ENCODE results near the gene SOX15. TPM values are rescaled to one million over a fixed set of nuclear protein-coding genes. Genes with fewer than 3 reads are reported as not detected.
A peak's percentile ranks its signal among the peaks of the same experiment; 100 is the strongest.

Gene SOX15
- total and polyA plus RNA-seq, 4 donors = 0.68 to 1.1 (median 0.86) TPM; not detected in 1

DNA sequence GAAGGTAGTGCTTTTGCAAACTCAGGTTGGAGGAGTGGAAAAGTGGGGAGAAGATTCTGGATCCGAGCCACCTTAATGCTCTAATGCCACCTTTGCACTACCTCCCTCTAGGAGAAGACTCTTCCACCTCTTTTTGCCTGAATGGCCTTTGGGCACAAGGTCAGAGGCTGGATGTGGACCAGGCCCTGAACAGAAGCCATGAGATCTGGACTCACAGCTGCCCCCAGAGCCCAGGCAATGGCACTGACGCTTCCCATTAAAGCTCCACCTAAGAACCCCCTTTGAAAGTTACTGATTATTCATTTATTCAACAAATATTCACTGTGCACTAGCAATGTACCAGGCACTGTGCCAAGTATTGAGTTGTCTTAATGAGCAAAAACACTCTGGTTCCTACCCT is 43.2 kb upstream of the SOX15 start:
- Histone ChIP-seq H3K9ac (ENCODE audit: insufficient read depth in 1 of 2, low read length in 2 of 2) (no peak overlapping the region), H3K36me3 (ENCODE audit: control insufficient read depth in 4 of 4, insufficient read depth in 4 of 4, low read length in 4 of 4) (no peaks in the 10 kb centered on the region), H3K4me1 (ENCODE audit: control insufficient read depth in 5 of 5, insufficient read depth in 5 of 5, low read length in 5 of 5) (peaks cover 0 to 9% (median 0%) of the 10 kb centered on the region in 5 donors), H3K9me3 (ENCODE audit: control insufficient read depth in 4 of 4, insufficient read depth in 3 of 4, low read length in 3 of 4) (no peaks in the 10 kb centered on the region), H3K4me3 (no peak overlapping the region), H3K27me3 (ENCODE audit: control insufficient read depth in 3 of 3, insufficient read depth in 3 of 3, low read length in 2 of 3) (no peaks in the 10 kb centered on the region), H3K27ac (ENCODE audit: low read depth in 1 of 2, low read length in 1 of 2) (no peak overlapping the region)
- DNase-seq = no peak
- ATAC-seq (ENCODE audit: insufficient read depth, low FRiP score) = no peak
- TF ChIP-seq, protein P1, sequence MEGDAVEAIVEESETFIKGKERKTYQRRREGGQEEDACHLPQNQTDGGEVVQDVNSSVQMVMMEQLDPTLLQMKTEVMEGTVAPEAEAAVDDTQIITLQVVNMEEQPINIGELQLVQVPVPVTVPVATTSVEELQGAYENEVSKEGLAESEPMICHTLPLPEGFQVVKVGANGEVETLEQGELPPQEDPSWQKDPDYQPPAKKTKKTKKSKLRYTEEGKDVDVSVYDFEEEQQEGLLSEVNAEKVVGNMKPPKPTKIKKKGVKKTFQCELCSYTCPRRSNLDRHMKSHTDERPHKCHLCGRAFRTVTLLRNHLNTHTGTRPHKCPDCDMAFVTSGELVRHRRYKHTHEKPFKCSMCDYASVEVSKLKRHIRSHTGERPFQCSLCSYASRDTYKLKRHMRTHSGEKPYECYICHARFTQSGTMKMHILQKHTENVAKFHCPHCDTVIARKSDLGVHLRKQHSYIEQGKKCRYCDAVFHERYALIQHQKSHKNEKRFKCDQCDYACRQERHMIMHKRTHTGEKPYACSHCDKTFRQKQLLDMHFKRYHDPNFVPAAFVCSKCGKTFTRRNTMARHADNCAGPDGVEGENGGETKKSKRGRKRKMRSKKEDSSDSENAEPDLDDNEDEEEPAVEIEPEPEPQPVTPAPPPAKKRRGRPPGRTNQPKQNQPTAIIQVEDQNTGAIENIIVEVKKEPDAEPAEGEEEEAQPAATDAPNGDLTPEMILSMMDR (IDR thresholded peaks at IDR 0.05; ENCODE audit: control extremely low read depth, extremely low read depth) = no peak
- WGBS, 2 donors = 85 to 91% methylated on average over 2 of the region's 2 CpGs

DNA sequence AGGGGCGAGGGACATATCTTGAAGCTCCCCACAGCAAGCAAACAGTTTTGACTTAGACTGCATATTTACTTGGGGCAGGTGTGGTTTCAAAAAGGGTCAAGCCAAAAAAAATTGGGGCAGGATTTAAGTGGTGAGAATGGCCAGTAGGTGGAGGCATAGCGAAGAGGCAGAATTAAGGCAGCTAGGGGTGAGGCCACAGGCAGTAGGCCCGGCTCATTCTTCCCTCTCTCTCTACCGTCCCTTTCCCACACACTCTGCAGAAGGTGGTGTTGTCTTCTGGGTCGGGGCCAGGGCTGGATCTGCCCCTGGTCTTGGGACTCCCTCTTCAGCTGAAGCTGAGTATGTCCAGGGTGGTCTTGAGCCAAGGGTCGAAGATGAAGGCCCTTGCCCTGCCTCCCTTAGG is 42.6 kb upstream of the SOX15 start:
- peak in 2 of 3 donors; percentile 23 to 40 for DNase-seq
- ATAC-seq (ENCODE audit: insufficient read depth, low FRiP score) = no peak

DNA sequence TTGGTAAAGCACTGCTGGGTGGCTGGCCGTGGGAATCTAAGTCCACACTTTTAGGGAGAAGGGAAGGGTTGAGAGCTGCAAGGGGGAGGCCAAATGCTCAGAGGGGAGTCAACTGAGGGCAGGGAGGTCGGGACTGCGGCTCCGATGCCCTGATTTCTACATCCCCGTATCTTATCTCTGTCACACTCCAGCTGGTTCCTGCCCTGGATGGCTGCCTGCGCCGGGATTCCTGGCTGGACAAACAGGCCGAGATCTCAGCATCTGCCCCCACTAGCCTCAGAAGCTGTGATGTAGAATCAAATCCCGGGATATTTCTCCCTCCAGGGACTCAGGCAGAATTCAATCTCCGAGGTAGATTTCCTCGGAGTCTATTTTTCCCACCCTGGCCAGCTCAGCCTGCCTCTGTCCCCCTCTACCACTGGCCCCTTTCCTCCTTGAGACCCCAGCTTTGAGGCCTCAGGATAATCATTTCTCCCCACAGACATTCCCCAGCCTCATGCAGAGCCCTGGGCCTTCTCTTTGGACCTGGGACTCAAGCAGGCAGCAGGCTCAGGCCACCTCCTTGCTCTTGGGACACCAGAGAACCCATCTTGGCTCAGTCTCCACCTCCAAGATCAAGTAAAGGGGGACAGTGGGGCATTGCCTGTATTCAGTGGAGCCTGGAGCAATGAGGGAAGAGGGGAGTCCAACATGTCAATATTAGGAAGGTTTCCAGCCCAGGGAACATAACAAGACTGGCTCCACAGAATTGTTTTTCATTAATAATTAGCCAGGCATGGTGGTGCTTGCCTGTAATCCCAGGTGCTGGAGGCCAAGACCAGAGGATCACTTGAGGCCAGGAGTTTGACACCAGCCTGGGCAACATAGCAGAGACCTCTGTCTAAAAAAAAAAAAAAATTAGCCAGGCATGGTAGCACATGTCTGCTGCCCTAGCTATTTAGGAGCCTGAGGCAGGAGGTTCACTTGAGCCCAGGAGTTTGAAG is 41.8 kb upstream of the SOX15 start:
- TF ChIP-seq, protein P1 (IDR thresholded peaks at IDR 0.05; ENCODE audit: control extremely low read depth, extremely low read depth) = no peak
- Histone ChIP-seq H3K27ac (ENCODE audit: low read depth in 1 of 2, low read length in 1 of 2) (no peak overlapping the region), H3K9ac (ENCODE audit: insufficient read depth in 1 of 2, low read length in 2 of 2) (no peak overlapping the region), H3K4me3 (no peak overlapping the region), H3K27me3 (ENCODE audit: control insufficient read depth in 3 of 3, insufficient read depth in 3 of 3, low read length in 2 of 3) (no peaks in the 10 kb centered on the region), H3K4me1 (ENCODE audit: control insufficient read depth in 5 of 5, insufficient read depth in 5 of 5, low read length in 5 of 5) (peaks cover 0 to 17% (median 0%) of the 10 kb centered on the region in 5 donors), H3K9me3 (ENCODE audit: control insufficient read depth in 4 of 4, insufficient read depth in 3 of 4, low read length in 3 of 4) (no peaks in the 10 kb centered on the region), H3K36me3 (ENCODE audit: control insufficient read depth in 4 of 4, insufficient read depth in 4 of 4, low read length in 4 of 4) (no peaks in the 10 kb centered on the region)
- WGBS, 2 donors = 69 to 77% methylated on average over 11 of the region's 11 CpGs
- DNase-seq (no peak), ATAC-seq (ENCODE audit: insufficient read depth, low FRiP score) (no peak)

More for the DNA sequence above, 42.6 kb upstream of the SOX15 start:
- Histone ChIP-seq H3K27ac (ENCODE audit: low read depth in 1 of 2, low read length in 1 of 2) (no peak overlapping the region), H3K4me3 (no peak overlapping the region), H3K4me1 (ENCODE audit: control insufficient read depth in 5 of 5, insufficient read depth in 5 of 5, low read length in 5 of 5) (peaks cover 0 to 13% (median 0%) of the 10 kb centered on the region in 5 donors), H3K36me3 (ENCODE audit: control insufficient read depth in 4 of 4, insufficient read depth in 4 of 4, low read length in 4 of 4) (no peaks in the 10 kb centered on the region), H3K9ac (ENCODE audit: insufficient read depth in 1 of 2, low read length in 2 of 2) (no peak overlapping the region), H3K27me3 (ENCODE audit: control insufficient read depth in 3 of 3, insufficient read depth in 3 of 3, low read length in 2 of 3) (no peaks in the 10 kb centered on the region), H3K9me3 (ENCODE audit: control insufficient read depth in 4 of 4, insufficient read depth in 3 of 4, low read length in 3 of 4) (no peaks in the 10 kb centered on the region)
- WGBS, 2 donors = 42 to 46% methylated on average over 6 of the region's 6 CpGs
- TF ChIP-seq, protein P1 (IDR thresholded peaks at IDR 0.05; ENCODE audit: control extremely low read depth, extremely low read depth) = no peak

All from lung (tissue), 12 donors.